Thyroid gland (tissue), 4 donors: ENCODE data around the gene NYAP2. TPM values are rescaled to one million over a fixed set of nuclear protein-coding genes. Genes with fewer than 3 reads are reported as not detected.

Experiments
- DNase-seq, 2 donors: peaks; one replicate each; pipeline ENCODE4 v3.0.0-alpha.2; 2019
- H3K27ac ChIP-seq, 3 donors: fragments of 200-600 bp; sonication (generic); 1 replicate in 2 of 3; 2 replicates in 1 of 3; pipeline ENCODE4 v1.5.1; 2016 to 2019; ENCODE audit warnings: mild to moderate bottlenecking in 1 of 3, moderate library complexity in 1 of 3
- H3K27me3 ChIP-seq: fragments of 200-600 bp; sonication (generic); one replicate; pipeline ENCODE4 v1.5.1; 2019
- H3K36me3 ChIP-seq, 2 donors: fragments of 200-600 bp; sonication (generic); one replicate each; pipeline ENCODE4 v1.5.1; 2016 to 2019
- H3K4me1 ChIP-seq, 2 donors: fragments of 200-600 bp; sonication (generic); one replicate each; pipeline ENCODE4 v1.5.1; 2017 to 2019
- H3K4me3 ChIP-seq, 3 donors: fragments of 200-600 bp; sonication (generic); replicated peaks in 1 of 3; 1 replicate in 2 of 3; 2 replicates in 1 of 3; pipeline ENCODE4 v1.5.1; 2016; ENCODE audit warnings: mild to moderate bottlenecking in 1 of 3
- H3K9me3 ChIP-seq: fragments of 200-600 bp; sonication (generic); one replicate; pipeline ENCODE4 v1.5.1; 2017
- POLR2A ChIP-seq, 2 donors: fragments of 450-650 bp; IDR thresholded peaks; one replicate each; pipeline ENCODE4 v1.6.1; 2017; ENCODE audit warnings: antibody characterized with exemption in 2 of 2, mild to moderate bottlenecking in 2 of 2, moderate library complexity in 1 of 2
- WGBS, 2 donors: methylation state at CpG; one replicate each; pipeline ENCODE4 v1.1.5; 2017; 5-methylcytosine and 5-hydroxymethylcytosine counted together
- intact Hi-C: fragments of 100-400 bp; cut with DNase I; formaldehyde crosslinking; loops from one replicate; pipeline ENCODE4 v1.15.1; 2023
- total RNA-seq, 4 donors: library from RNA; depleted of rRNA; stranded (reverse); fragments of >200 nt; gene quantifications; one replicate each; pipeline ENCODE4 v1.2.3, GENCODE V29; 2016
- TF ChIP-seq, protein P1 (sequence below), 6 experiments: fragments of 200-600 bp in 3 of 6; fragments of 450-650 bp in 3 of 6; sonication (generic) in 3 of 6; IDR thresholded peaks; one replicate each; pipeline ENCODE4 v1.5.1; 2016 to 2019; ENCODE audit warnings: antibody characterized with exemption in 6 of 6, mild to moderate bottlenecking in 2 of 6, inconsistent platforms in 1 of 6, moderate library complexity in 1 of 6

The NYAP2 gene
- total RNA-seq, 4 donors from 2014 or later, result not detected

- Histone ChIP-seq H3K9me3 (no peaks in the 10 kb centered on the region), H3K4me1 (no peaks in the 10 kb centered on the region), H3K36me3 (no peaks in the 10 kb centered on the region), H3K27me3 (no peaks in the 10 kb centered on the region), H3K4me3 (no peak overlapping the region), H3K27ac (no peak overlapping the region)
- 82 to 85% methylated on average over 6 of the region's 6 CpGs for WGBS, 2 donors
- intact Hi-C loops, result no loop called here
- no peak for DNase-seq
- no peak for TF ChIP-seq POLR2A (IDR thresholded peaks at IDR 0.05)
- TF ChIP-seq, protein P1, sequence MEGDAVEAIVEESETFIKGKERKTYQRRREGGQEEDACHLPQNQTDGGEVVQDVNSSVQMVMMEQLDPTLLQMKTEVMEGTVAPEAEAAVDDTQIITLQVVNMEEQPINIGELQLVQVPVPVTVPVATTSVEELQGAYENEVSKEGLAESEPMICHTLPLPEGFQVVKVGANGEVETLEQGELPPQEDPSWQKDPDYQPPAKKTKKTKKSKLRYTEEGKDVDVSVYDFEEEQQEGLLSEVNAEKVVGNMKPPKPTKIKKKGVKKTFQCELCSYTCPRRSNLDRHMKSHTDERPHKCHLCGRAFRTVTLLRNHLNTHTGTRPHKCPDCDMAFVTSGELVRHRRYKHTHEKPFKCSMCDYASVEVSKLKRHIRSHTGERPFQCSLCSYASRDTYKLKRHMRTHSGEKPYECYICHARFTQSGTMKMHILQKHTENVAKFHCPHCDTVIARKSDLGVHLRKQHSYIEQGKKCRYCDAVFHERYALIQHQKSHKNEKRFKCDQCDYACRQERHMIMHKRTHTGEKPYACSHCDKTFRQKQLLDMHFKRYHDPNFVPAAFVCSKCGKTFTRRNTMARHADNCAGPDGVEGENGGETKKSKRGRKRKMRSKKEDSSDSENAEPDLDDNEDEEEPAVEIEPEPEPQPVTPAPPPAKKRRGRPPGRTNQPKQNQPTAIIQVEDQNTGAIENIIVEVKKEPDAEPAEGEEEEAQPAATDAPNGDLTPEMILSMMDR (IDR thresholded peaks at IDR 0.05), result no peak
Observed at GRCh38 chr2:225456619-225457260, 57.2 kb downstream of the NYAP2 start.

DNA sequence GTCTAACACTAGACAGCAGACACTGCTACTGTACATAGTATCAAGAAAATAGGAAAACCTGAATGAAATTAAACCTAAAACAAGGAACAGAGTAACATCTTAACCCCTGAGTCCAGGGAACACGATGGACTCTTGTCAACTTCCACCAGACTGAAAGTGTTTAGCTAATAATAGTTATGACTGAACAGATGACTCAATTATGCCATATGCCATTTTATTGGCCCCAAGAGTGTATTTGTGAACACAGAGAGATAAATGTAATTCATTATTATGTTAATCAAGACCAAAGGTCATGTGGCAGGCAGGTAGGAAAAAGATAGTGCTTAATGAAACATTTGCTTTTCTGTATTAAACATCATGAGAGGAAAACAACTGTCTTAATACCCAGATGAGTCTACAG is 58.0 kb downstream of the NYAP2 start:
- Histone ChIP-seq H3K9me3 (no peaks in the 10 kb centered on the region), H3K36me3 (no peaks in the 10 kb centered on the region), H3K27ac (no peak overlapping the region), H3K4me1 (no peaks in the 10 kb centered on the region), H3K27me3 (no peaks in the 10 kb centered on the region), H3K4me3 (no peak overlapping the region)
- intact Hi-C loops, result no loop called here
- TF ChIP-seq, protein P1 (IDR thresholded peaks at IDR 0.05), result no peak
- TF ChIP-seq POLR2A (IDR thresholded peaks at IDR 0.05), result no peak
- 70 to 81% methylated on average over 1 of the region's 1 CpG for WGBS, 2 donors
- DNase-seq, result no peak

GRCh38 chr2:225458431-225459117 is 59.1 kb downstream of the NYAP2 start:
- no peaks in the 10 kb centered on the region for H3K27me3 ChIP-seq
- H3K27ac ChIP-seq, result no peak overlapping the region
- no peak for TF ChIP-seq POLR2A (IDR thresholded peaks at IDR 0.05)
- TF ChIP-seq, protein P1 (IDR thresholded peaks at IDR 0.05), result no peak
- H3K4me1 ChIP-seq, result no peaks in the 10 kb centered on the region
- no peaks in the 10 kb centered on the region for H3K36me3 ChIP-seq
- 40 to 45% methylated on average over 2 of the region's 2 CpGs for WGBS, 2 donors
- DNase-seq, result no peak
- no peak overlapping the region for H3K4me3 ChIP-seq
- intact Hi-C loops, result no loop called here
- no peaks in the 10 kb centered on the region for H3K9me3 ChIP-seq

- Histone ChIP-seq H3K4me3 (no peak overlapping the region), H3K27ac (no peak overlapping the region), H3K36me3 (no peaks in the 10 kb centered on the region)
Observed at GRCh38 chr2:225462417-225462816, 62.9 kb downstream of the NYAP2 start.

GRCh38 chr2:225462945-225463344 is 63.4 kb downstream of the NYAP2 start:
- no peak overlapping the region for H3K27ac ChIP-seq
- no peaks in the 10 kb centered on the region for H3K4me1 ChIP-seq
- no peak for DNase-seq
- H3K36me3 ChIP-seq, result no peaks in the 10 kb centered on the region
- H3K27me3 ChIP-seq, result no peaks in the 10 kb centered on the region
- TF ChIP-seq POLR2A (IDR thresholded peaks at IDR 0.05), result no peak
- TF ChIP-seq, protein P1 (IDR thresholded peaks at IDR 0.05), result no peak
- no peak overlapping the region for H3K4me3 ChIP-seq
- H3K9me3 ChIP-seq, result no peaks in the 10 kb centered on the region
- intact Hi-C loops, result no loop called here

More at GRCh38 chr2:225462417-225462816, 62.9 kb downstream of the NYAP2 start:
- no peaks in the 10 kb centered on the region for H3K27me3 ChIP-seq
- intact Hi-C loops, result no loop called here
- no peak for DNase-seq
- H3K9me3 ChIP-seq, result no peaks in the 10 kb centered on the region
- no peak for TF ChIP-seq POLR2A (IDR thresholded peaks at IDR 0.05)
- TF ChIP-seq, protein P1 (IDR thresholded peaks at IDR 0.05), result no peak
- H3K4me1 ChIP-seq, result no peaks in the 10 kb centered on the region
- 93 to 95% methylated on average over 2 of the region's 2 CpGs for WGBS, 2 donors
